Measurements from ENCODE around the gene BMPR1B.
A peak's percentile ranks its signal among the peaks of the same experiment; 100 is the strongest.
"Not testable (repeated sequence)": the region's sequence is repeated elsewhere in the genome, so short reads cannot be mapped to it uniquely, and the experiment has no call there.

BMPR1B gene

DNA sequence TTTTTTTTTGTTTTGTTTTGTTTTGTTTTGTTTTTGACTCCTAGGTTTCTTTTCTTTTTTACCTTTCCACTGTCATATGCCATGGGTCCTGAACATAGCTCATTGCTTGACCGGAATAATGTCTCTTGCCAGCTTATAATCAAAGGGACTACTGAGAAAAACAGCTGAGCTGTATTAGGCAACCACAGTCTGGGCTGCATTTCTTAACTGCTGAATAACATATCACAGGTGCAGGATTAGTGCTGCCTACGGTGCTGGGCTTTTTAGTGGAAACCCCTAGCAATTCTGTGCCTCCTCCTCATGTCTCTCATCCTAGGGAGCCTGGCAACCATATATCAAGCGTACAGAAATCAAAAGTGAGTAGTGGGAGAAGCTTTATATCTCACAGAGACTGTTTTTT is 333.5 kb downstream of the BMPR1B start:
- DNase-seq (ENCODE audit: low spot score) = peak; percentile 9

- DNase-seq (ENCODE audit: low spot score) = no peak
Measured at GRCh38 chr4:95092766-95093165, 335.0 kb downstream of the BMPR1B start.

- no peak for DNase-seq (ENCODE audit: low spot score)
Measured at GRCh38 chr4:95093460-95093859, 335.7 kb downstream of the BMPR1B start.

DNA sequence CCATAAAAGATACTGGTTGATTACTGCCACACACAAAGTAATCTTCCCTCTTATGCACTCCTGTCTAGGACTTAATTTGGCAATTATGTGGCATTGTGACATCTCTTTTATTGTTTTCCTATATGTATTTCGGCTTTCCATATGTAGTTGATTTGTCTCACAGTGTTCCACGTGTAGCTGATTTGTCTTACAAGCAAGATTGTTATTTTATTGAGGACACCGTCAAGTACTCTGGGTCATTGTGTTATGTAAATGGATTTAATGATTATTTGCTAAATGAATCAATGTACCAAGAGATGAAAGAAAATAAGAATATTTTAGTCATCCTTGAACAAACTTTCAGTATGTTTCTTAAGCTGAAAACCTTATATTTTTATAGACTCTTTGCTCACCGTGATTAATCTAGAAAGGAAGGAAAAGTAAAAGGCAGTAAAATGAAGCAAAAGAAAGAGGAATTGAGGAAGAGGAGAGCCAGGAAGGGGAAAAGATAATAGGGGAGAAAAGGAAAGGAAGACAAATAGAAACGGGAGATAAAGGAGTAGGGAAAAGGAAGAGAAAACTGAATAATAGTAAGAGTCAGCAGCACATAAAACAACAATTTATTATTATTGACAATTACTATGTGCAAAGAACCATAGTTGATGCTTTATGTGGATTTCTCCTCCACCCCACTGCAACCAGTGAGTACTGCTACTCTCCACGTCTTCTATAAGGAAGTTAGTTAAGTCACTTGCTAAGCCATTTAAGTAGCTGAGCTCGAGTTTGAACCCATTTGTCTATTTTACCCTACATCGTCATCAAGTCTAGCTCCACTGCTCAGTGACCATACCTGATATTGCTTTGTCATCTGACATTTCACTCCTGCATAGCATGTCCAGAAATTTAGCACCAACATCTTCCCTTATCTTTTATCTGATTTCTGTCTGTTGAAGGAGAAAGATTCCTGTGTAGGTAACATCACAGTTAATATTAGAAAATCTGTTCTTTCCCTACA is 336.5 kb downstream of the BMPR1B start:
- no peak for DNase-seq (ENCODE audit: low spot score)

DNA sequence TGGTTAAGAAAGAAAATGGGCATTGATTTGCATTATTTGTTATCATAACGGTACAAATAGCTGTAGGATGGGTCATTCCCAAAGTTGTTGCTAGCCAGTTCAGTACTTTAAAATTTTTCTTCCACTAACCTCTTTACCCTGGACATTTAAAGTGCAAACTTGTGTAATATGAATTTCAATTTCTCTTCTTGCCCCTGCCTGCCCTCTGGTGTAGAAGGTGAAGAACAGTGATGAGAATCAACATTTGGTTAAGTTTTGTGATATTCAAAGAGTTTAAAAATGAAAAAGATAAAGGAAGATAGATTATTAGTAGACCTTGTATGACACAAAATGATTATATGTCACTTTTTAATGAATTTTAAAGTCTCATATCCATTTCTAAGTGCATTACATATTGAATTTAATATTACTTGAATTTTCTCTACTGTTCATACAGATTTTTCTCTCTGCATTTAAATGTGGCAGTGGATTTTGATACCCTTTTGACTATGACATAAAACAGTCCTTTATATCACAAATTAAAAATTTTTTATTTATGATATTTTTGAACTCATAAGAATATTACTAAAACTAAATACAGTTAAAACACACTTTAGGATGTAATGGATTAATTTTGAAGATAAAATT is 337.7 kb downstream of the BMPR1B start:
- DNase-seq (ENCODE audit: low spot score) = peak; percentile 30

DNA sequence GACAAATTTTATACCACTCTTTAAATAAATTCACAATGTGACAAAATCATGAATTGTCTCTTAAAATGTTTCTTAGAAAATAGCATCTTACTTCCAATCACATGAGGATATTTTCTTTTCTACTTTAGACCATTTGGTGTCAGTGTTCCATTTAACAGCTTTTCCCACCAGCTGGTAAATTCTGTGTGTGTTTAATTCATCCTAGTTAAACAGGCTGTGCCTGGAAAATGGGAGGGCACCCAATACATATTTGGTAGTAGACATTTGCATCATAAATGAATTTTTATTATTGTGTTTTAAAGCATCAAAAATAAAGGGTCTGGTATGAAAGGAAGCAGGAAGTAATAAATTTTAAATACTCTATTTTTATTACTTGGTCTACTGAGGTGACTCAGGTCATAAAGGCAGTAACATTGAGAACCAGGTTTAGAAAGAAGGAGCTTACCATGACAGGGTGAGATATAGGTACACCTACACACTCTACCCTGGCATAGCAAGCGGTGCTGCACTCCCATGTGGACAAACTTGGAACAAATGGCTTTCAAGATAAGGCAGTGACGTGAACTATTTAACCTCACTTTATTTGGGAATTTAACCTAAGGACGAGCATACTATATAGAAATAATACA is 344.5 kb downstream of the BMPR1B start:
- DNase-seq (ENCODE audit: low spot score) = no peak

DNA sequence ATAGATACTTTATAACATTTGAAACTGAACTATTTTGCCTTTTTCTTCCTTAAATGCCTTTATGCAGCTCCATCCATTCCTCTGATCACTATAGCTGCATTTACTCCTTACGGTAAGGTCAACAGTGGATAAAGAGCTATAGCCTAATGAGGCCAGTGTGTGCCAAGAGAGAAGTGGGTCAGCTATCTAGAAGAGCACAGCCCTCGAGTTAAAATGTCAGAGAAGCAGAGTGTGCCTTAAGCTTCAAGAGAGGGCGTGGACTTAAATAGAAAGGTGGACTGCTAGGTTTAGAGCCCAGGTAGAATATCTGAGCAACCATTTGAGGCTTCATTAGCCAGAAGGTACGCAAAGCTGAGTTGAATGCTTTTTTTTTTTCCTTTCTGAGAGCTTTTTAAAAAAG is 347.4 kb downstream of the BMPR1B start:
- no peak for DNase-seq (ENCODE audit: low spot score)

GRCh38 chr4:95105983-95106382 is 348.2 kb downstream of the BMPR1B start:
- DNase-seq (ENCODE audit: low spot score) = no peak

GRCh38 chr4:95106408-95106928 is 348.7 kb downstream of the BMPR1B start:
- DNase-seq (ENCODE audit: low spot score) = peak; percentile 10

DNA sequence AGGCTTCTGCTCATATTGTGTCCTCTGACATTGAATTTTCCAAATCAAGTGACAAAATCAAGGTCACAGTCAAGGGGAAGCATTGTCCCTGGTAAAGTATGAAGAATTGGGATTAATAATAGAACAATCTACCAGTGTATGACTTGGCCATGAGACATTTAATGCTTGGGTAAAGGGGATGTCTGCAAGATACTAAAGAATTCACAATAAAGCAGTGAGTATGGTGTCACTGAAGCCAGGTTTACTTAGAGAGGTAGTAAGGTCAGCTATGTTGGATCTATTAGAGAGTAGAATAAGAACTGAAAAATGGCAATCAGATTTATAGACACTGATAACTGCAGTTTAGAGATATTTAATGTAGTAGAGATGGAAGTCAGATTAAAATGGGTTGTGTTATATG is 349.2 kb downstream of the BMPR1B start:
- DNase-seq (ENCODE audit: low spot score) = no peak

GRCh38 chr4:95107635-95108034 is 349.9 kb downstream of the BMPR1B start:
- DNase-seq (ENCODE audit: low spot score) = peak; percentile 18

- no peak for DNase-seq (ENCODE audit: low spot score)
Measured at GRCh38 chr4:95108883-95109421, 351.2 kb downstream of the BMPR1B start.

- no peak for DNase-seq (ENCODE audit: low spot score)
Measured at GRCh38 chr4:95114521-95114920, 356.8 kb downstream of the BMPR1B start.

- no peak for DNase-seq (ENCODE audit: low spot score)
Measured at GRCh38 chr4:95118497-95118896, 360.7 kb downstream of the BMPR1B start.

DNA sequence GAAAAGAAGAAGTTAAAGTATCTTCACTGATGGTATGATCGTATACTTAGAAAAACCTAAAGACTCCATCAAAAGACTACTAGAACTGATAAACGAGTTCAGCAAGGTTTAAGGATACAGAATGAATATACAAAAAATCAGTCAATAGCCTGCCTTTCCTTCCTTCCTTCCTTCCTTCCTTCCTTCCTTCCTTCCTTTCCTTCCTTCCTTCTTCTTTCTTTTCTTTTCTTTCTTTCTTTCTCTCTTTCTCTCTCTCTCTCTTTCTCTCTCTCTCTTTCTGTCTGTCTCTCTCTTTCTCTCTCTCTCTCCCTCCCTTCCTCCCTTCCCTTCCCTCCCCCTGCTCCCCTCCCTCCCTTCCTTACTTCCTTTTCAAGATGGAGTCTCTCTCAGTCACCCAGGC is 362.7 kb downstream of the BMPR1B start:
- DNase-seq (ENCODE audit: low spot score) = no peak

DNA sequence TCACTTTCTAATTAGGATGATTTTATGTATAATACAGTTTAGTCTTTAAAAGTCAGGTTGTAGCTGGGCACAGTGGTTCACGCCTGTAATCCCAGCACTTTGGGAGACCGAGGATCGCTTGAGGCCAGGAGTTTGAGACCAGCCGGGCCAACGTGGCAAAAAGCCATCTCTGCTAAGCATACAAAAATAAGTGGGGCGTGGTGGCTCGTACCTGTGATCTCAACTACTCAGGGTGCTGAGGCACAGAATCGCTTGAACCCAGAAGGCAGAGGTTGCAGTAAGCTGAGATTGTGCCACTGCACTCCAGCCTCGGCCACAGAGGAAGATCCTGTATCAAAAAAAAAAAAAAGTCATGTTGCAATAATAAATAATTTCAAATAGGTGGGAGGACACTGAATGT is 364.2 kb downstream of the BMPR1B start:
- no peak for DNase-seq (ENCODE audit: low spot score)

DNA sequence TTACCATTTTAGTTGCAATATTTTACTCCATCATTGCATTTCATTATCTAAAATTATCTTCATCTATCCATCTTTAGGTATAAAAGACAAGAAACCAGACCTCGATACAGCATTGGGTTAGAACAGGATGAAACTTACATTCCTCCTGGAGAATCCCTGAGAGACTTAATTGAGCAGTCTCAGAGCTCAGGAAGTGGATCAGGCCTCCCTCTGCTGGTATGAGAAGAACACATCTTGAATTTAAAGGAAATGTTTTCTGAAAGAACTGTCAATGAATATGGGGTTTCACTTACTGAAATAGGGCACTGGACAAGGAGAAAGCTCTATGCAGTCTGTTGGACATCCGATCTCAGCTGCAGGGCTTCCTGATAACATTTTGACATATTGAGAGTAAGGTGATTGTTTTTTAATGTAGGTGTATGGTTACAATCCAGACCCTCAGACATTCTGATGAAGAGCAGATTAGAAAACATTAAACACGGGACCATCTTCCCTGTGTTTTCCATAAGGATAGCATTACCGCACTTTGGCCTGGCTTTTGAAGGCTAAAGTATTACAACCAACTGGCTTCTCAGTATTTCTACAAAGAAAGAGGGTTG is 367.2 kb downstream of the BMPR1B start:
- peak; percentile 68 for DNase-seq (ENCODE audit: low spot score)

GRCh38 chr4:95129031-95129430 is 371.3 kb downstream of the BMPR1B start:
- DNase-seq (ENCODE audit: low spot score) = no peak

DNA sequence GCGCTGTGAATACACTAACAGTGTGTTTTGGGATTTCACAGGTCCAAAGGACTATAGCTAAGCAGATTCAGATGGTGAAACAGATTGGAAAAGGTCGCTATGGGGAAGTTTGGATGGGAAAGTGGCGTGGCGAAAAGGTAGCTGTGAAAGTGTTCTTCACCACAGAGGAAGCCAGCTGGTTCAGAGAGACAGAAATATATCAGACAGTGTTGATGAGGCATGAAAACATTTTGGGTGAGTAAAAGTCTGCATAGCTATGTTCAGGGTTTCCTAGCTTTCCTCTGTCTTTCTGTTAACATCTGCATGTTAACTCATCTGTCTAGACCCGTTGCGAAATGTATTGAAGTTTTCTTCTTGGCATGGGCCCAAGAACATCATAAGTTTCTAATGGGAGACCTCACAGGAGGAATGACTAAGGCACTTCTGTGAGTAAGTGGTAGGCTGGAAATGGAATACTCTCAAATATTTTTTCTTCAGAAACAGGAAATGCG is 372.1 kb downstream of the BMPR1B start:
- peak; percentile 82 for DNase-seq (ENCODE audit: low spot score)

DNA sequence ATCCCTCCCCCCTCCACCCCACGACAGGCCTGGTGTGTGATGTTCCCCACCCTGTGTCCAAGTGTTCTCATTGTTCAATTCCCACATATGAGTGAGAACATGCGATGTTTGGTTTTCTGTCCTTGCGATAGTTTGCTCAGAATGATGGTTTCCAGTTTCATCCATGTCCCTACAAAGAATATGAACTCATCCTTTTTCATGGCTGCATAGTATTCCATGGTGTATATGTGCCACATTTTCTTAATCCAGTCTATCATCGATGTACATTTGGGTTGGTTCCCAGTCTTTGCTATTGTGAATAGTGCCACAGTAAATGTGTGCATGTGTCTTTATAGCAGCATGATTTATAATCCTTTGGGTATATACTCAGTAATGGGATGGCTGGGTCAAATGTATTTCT is 376.3 kb downstream of the BMPR1B start:
- not testable (repeated sequence) for DNase-seq (ENCODE audit: low spot score)

- not testable (repeated sequence) for DNase-seq (ENCODE audit: low spot score)
Measured at GRCh38 chr4:95139424-95139823, 381.7 kb downstream of the BMPR1B start.

- DNase-seq (ENCODE audit: low spot score) = peak; percentile 14
Measured at GRCh38 chr4:95141361-95141760, 383.6 kb downstream of the BMPR1B start.
